ENCODE data around the gene SFXN2.

DNA sequence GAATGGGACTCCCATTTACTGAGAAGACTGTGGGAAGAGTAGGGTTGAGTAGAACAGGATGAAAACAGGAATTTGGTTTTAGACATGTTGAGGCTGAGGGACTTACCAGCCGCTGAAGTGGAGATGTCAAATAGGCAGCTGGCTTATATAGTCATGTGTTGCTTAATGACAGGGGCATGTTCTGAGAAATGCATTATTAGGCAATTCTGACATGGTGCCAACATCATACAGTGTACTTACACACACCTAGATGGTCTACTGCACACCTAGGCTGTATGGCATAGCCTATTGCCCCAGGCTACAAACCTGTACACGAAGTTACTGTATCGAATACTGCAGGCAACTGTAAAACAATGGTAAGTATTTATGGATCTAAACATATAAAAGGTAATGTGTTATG, 17.7 kb upstream of the SFXN2 start:
- TF ChIP-seq, protein P1, sequence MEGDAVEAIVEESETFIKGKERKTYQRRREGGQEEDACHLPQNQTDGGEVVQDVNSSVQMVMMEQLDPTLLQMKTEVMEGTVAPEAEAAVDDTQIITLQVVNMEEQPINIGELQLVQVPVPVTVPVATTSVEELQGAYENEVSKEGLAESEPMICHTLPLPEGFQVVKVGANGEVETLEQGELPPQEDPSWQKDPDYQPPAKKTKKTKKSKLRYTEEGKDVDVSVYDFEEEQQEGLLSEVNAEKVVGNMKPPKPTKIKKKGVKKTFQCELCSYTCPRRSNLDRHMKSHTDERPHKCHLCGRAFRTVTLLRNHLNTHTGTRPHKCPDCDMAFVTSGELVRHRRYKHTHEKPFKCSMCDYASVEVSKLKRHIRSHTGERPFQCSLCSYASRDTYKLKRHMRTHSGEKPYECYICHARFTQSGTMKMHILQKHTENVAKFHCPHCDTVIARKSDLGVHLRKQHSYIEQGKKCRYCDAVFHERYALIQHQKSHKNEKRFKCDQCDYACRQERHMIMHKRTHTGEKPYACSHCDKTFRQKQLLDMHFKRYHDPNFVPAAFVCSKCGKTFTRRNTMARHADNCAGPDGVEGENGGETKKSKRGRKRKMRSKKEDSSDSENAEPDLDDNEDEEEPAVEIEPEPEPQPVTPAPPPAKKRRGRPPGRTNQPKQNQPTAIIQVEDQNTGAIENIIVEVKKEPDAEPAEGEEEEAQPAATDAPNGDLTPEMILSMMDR (IDR thresholded peaks at IDR 0.05) = no peak
- no peak for TF ChIP-seq POLR2A (IDR thresholded peaks at IDR 0.05)
